Progenitor cell of endocrine pancreas (in vitro differentiated cells): ENCODE results near the gene CBL. TPM values are rescaled to one million over a fixed set of nuclear protein-coding genes. Genes with fewer than 3 reads are reported as not detected.

ENCODE experiments used
- DNase-seq: peaks from one replicate; pipeline ENCODE4 v3.0.0; 2021; ENCODE audit warnings: low spot score; ENCODE audit not compliant: unreplicated experiment
- H3K27ac Mint-ChIP-seq: 2 replicates; pipeline ENCODE4 v1.8.0; 2021; ENCODE audit warnings: mild to moderate bottlenecking, moderate library complexity, mixed read lengths
- H3K27me3 Mint-ChIP-seq: 2 replicates; pipeline ENCODE4 v1.8.0; 2021; ENCODE audit warnings: mixed read lengths
- H3K36me3 Mint-ChIP-seq: 2 replicates; pipeline ENCODE4 v1.8.0; 2022; ENCODE audit warnings: mixed read lengths; ENCODE audit not compliant: insufficient read depth
- H3K4me1 Mint-ChIP-seq: 2 replicates; pipeline ENCODE4 v1.8.0; 2021; ENCODE audit warnings: low read depth, mixed read lengths
- H3K4me3 Mint-ChIP-seq: 2 replicates; pipeline ENCODE4 v1.8.0; 2021; ENCODE audit warnings: low read depth, mild to moderate bottlenecking, moderate library complexity, mixed read lengths
- H3K9me3 Mint-ChIP-seq: 2 replicates; pipeline ENCODE4 v1.8.0; 2021; ENCODE audit warnings: low read depth, mixed read lengths
- CTCF ChIP-seq: fragments of 200-600 bp; sonication (generic); IDR thresholded peaks from one replicate; pipeline ENCODE4 v1.5.0; 2021; ENCODE audit warnings: antibody characterized with exemption, mild to moderate bottlenecking; ENCODE audit not compliant: unreplicated experiment
- total RNA-seq: library from RNA; stranded (reverse); gene quantifications from 2 replicates; pipeline ENCODE4 v1.2.1, GENCODE V29; 2021

The CBL gene
- total RNA-seq, 1 donor from 2014 or later, result 26.4 TPM

GRCh38 chr11:119204066-119204465 is 2.1 kb upstream of the CBL start:
- Mint-ChIP-seq H3K9me3 (no peaks in the 10 kb centered on the region), H3K4me1 (peaks cover 18% of the 10 kb centered on the region), H3K36me3 (no peaks in the 10 kb centered on the region), H3K4me3 (no peak overlapping the region), H3K27me3 (no peaks in the 10 kb centered on the region), H3K27ac (no peak overlapping the region)
- TF ChIP-seq CTCF, result no peak
- DNase-seq, result no peak

- Mint-ChIP-seq H3K4me1 (peaks cover 18% of the 10 kb centered on the region), H3K27me3 (no peaks in the 10 kb centered on the region), H3K4me3 (peak overlapping the region; percentile 99), H3K27ac (peak overlapping the region; percentile 89), H3K36me3 (no peaks in the 10 kb centered on the region), H3K9me3 (no peaks in the 10 kb centered on the region)
- no peak for DNase-seq
- no peak for TF ChIP-seq CTCF
These were observed 1.1 kb upstream of the CBL start for GRCh38 chr11:119205080-119205479.

GRCh38 chr11:119206511-119207414 is 624 bp downstream of the CBL start:
- peaks cover 18% of the 10 kb centered on the region for H3K4me1 Mint-ChIP-seq
- DNase-seq, result peak; percentile 56

GRCh38 chr11:119207415-119207960 is 1.3 kb downstream of the CBL start:
- no peaks in the 10 kb centered on the region for H3K27me3 Mint-ChIP-seq
- TF ChIP-seq CTCF, result no peak
- H3K36me3 Mint-ChIP-seq, result no peaks in the 10 kb centered on the region
- peak overlapping the region; percentile 99 for H3K4me3 Mint-ChIP-seq
- H3K9me3 Mint-ChIP-seq, result no peaks in the 10 kb centered on the region
- DNase-seq, result no peak
- H3K4me1 Mint-ChIP-seq, result peaks cover 18% of the 10 kb centered on the region
- peak overlapping the region; percentile 95 for H3K27ac Mint-ChIP-seq

More at GRCh38 chr11:119206511-119207414, 624 bp downstream of the CBL start:
- H3K27me3 Mint-ChIP-seq, result no peaks in the 10 kb centered on the region
- TF ChIP-seq CTCF, result no peak
- H3K4me3 Mint-ChIP-seq, result peak overlapping the region; percentile 99
- no peaks in the 10 kb centered on the region for H3K36me3 Mint-ChIP-seq
- H3K9me3 Mint-ChIP-seq, result no peaks in the 10 kb centered on the region
- peak overlapping the region; percentile 95 for H3K27ac Mint-ChIP-seq

GRCh38 chr11:119209186-119209585 is 3.0 kb downstream of the CBL start:
- Mint-ChIP-seq H3K4me1 (peaks cover 18% of the 10 kb centered on the region), H3K27ac (no peak overlapping the region), H3K4me3 (no peak overlapping the region), H3K9me3 (no peaks in the 10 kb centered on the region), H3K27me3 (no peaks in the 10 kb centered on the region), H3K36me3 (no peaks in the 10 kb centered on the region)
- TF ChIP-seq CTCF, result no peak
- DNase-seq, result no peak
